ENCODE measurements around the gene PRSS33. TPM values are rescaled to one million over a fixed set of nuclear protein-coding genes. Genes with fewer than 3 reads are reported as not detected.

The PRSS33 gene
- total RNA-seq, 1 experiment from 2014 or later, result not detected

GRCh38 chr16:2828521-2828840 is 41.1 kb upstream of the PRSS33 start:
- no peaks in the 10 kb centered on the region for H3K79me1 ChIP-seq (ENCODE audit: insufficient read depth, low read depth, low read length, poor library complexity, severe bottlenecking)
- H3K4me2 ChIP-seq (ENCODE audit: insufficient read depth, insufficient read length, low read length), result no peak overlapping the region
- H3K9me3 Mint-ChIP-seq, result no peaks in the 10 kb centered on the region
- H3K56ac ChIP-seq (ENCODE audit: insufficient read length, low read depth, low read length), result no peak overlapping the region
- no peaks in the 10 kb centered on the region for H3K79me2 ChIP-seq (ENCODE audit: insufficient read depth, low read length)
- no peak for DNase-seq
- no peak for TF ChIP-seq CTCF (conservative IDR thresholded peaks at IDR 0.05)
- H3K9ac ChIP-seq (ENCODE audit: extremely low read depth, insufficient read length, low read length), result no peak overlapping the region
- no peak overlapping the region for H4K5ac ChIP-seq (ENCODE audit: insufficient read length, low read depth, low read length)
- H3K23me2 ChIP-seq (ENCODE audit: insufficient read length, low read depth, low read length, poor library complexity, severe bottlenecking), result no peaks in the 10 kb centered on the region
- no CpG with 5 or more reads among the region's 8 CpGs for WGBS (ENCODE audit: extremely low coverage, insufficient read length, low lambda C conversion rate)
- H3K27ac Mint-ChIP-seq, result no peak overlapping the region
- no peak overlapping the region for H2BK120ac ChIP-seq (ENCODE audit: low read depth, low read length, poor library complexity, severe bottlenecking)
- H3K4me1 ChIP-seq (ENCODE audit: insufficient read depth, low read length), result no peaks in the 10 kb centered on the region
- H3K36me3 Mint-ChIP-seq (ENCODE audit: insufficient read depth in 1 of 3, low read depth in 3 of 3), result no peaks in the 10 kb centered on the region; a peak in 1 of 7 replicates
- H2BK5ac ChIP-seq (ENCODE audit: insufficient read length, low read length), result no peak overlapping the region
- H3K4me1 Mint-ChIP-seq, result no peaks in the 10 kb centered on the region
- no peak overlapping the region for H3K27ac ChIP-seq (ENCODE audit: insufficient read length, low read depth, low read length)
- no peaks in the 10 kb centered on the region for H3K27me3 ChIP-seq (ENCODE audit: insufficient read depth, low read length)
- no peak overlapping the region for H4K91ac ChIP-seq (ENCODE audit: insufficient read length, low read depth, low read length)
- H2AK5ac ChIP-seq (ENCODE audit: insufficient read length, low read length), result no peak overlapping the region
- no peak overlapping the region for H3K4ac ChIP-seq (ENCODE audit: low read depth, low read length)
- no peak overlapping the region for H2BK15ac ChIP-seq (ENCODE audit: low read depth, low read length)
- H3K23ac ChIP-seq (ENCODE audit: insufficient read length, low read depth, low read length), result no peak overlapping the region
- H3K27me3 Mint-ChIP-seq (ENCODE audit: low read depth), result peaks cover 4% of the 10 kb centered on the region
- no peaks in the 10 kb centered on the region for H4K20me1 ChIP-seq (ENCODE audit: control insufficient read depth, insufficient read depth, insufficient read length)
- H3K9me3 ChIP-seq (ENCODE audit: control insufficient read depth, low read depth, low read length), result no peaks in the 10 kb centered on the region
- H3T11ph ChIP-seq (ENCODE audit: low read length), result no peak overlapping the region
- H3K4me3 Mint-ChIP-seq, result no peak overlapping the region
- no peak overlapping the region for H3K18ac ChIP-seq (ENCODE audit: insufficient read length, low read depth, low read length)
- H2BK20ac ChIP-seq (ENCODE audit: low read depth, low read length, poor library complexity, severe bottlenecking), result no peak overlapping the region
- H3K14ac ChIP-seq (ENCODE audit: insufficient read depth, low read length), result no peak overlapping the region
- H4K8ac ChIP-seq (replicated peaks; ENCODE audit: insufficient read length, low read depth, low read length), result no peak overlapping the region
- no peak overlapping the region for H2AFZ ChIP-seq (ENCODE audit: low read length)
- no peak overlapping the region for H2BK12ac ChIP-seq (ENCODE audit: insufficient read length, low read depth, low read length)
